ENCODE data around the gene ITPRID2. TPM values are rescaled to one million over a fixed set of nuclear protein-coding genes. Genes with fewer than 3 reads are reported as not detected.
A peak's percentile ranks its signal among the peaks of the same experiment; 100 is the strongest.

The ITPRID2 gene
- total RNA-seq, 2 donors from 2014 or later, result 141 to 323 TPM

GRCh38 chr2:181862583-181863281 is 28.8 kb upstream of the ITPRID2 start:
- Histone ChIP-seq H3K36me3 (no peaks in the 10 kb centered on the region), H3K4me1 (no peaks in the 10 kb centered on the region), H3K4me3 (no peak overlapping the region), H3K9me3 (no peaks in the 10 kb centered on the region), H3K9ac (ENCODE audit: low read depth in 2 of 2, low read length in 2 of 2) (no peak overlapping the region), H3K27ac (no peak overlapping the region), H3K27me3 (no peaks in the 10 kb centered on the region)
- intact Hi-C loops (cut with DNase I), result no loop called here
- DNase-seq, result no peak
- TF ChIP-seq, protein P1, sequence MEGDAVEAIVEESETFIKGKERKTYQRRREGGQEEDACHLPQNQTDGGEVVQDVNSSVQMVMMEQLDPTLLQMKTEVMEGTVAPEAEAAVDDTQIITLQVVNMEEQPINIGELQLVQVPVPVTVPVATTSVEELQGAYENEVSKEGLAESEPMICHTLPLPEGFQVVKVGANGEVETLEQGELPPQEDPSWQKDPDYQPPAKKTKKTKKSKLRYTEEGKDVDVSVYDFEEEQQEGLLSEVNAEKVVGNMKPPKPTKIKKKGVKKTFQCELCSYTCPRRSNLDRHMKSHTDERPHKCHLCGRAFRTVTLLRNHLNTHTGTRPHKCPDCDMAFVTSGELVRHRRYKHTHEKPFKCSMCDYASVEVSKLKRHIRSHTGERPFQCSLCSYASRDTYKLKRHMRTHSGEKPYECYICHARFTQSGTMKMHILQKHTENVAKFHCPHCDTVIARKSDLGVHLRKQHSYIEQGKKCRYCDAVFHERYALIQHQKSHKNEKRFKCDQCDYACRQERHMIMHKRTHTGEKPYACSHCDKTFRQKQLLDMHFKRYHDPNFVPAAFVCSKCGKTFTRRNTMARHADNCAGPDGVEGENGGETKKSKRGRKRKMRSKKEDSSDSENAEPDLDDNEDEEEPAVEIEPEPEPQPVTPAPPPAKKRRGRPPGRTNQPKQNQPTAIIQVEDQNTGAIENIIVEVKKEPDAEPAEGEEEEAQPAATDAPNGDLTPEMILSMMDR (IDR thresholded peaks at IDR 0.05), result no peak

DNA sequence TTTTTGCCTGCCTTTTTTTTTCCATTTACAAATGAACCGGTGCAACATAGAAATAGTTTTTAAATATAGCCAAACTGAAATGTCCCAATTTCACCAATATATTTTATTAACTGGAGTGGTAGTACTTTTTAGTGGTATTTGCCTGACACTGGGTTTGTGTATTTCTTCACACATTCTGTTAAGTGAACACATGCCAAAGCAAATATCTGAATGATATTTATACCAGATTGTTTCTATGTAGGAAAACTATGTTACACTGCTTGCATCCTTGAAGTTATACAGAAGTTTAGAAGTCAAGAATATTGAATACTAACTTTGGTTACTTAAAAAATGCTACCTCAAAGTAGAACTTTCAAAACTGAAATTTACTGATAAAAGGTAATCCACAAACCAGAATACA is 19.4 kb upstream of the ITPRID2 start:
- Histone ChIP-seq H3K9ac (ENCODE audit: low read depth in 2 of 2, low read length in 2 of 2) (no peak overlapping the region), H3K4me1 (no peaks in the 10 kb centered on the region), H3K9me3 (no peaks in the 10 kb centered on the region), H3K4me3 (no peak overlapping the region), H3K36me3 (no peaks in the 10 kb centered on the region), H3K27me3 (no peaks in the 10 kb centered on the region), H3K27ac (no peak overlapping the region)
- TF ChIP-seq, protein P1 (IDR thresholded peaks at IDR 0.05), result no peak
- intact Hi-C loops (cut with DNase I), result no loop called here
- no peak for DNase-seq

GRCh38 chr2:181876614-181877063 is 14.9 kb upstream of the ITPRID2 start:
- no peaks in the 10 kb centered on the region for H3K4me1 ChIP-seq
- H3K9ac ChIP-seq (ENCODE audit: low read depth in 2 of 2, low read length in 2 of 2), result no peak overlapping the region
- H3K36me3 ChIP-seq, result no peaks in the 10 kb centered on the region
- TF ChIP-seq, protein P1 (IDR thresholded peaks at IDR 0.05), result no peak
- no peaks in the 10 kb centered on the region for H3K9me3 ChIP-seq
- intact Hi-C loops (cut with DNase I), result no loop called here
- H3K4me3 ChIP-seq, result no peak overlapping the region
- peak; percentile 69 for DNase-seq
- no peaks in the 10 kb centered on the region for H3K27me3 ChIP-seq
- H3K27ac ChIP-seq, result peak overlapping the region; percentile 36

- H3K9me3 ChIP-seq, result no peaks in the 10 kb centered on the region
- no peaks in the 10 kb centered on the region for H3K27me3 ChIP-seq
- TF ChIP-seq, protein P1 (IDR thresholded peaks at IDR 0.05), result no peak
- no peaks in the 10 kb centered on the region for H3K36me3 ChIP-seq
- intact Hi-C loops (cut with DNase I), result no loop called here
- H3K4me1 ChIP-seq, result no peaks in the 10 kb centered on the region
- H3K9ac ChIP-seq (ENCODE audit: low read depth in 2 of 2, low read length in 2 of 2), result no peak overlapping the region
- H3K27ac ChIP-seq, result peak overlapping the region; percentile 36
- no peak overlapping the region for H3K4me3 ChIP-seq
- DNase-seq, result no peak
Measured at GRCh38 chr2:181877181-181877664, 14.3 kb upstream of the ITPRID2 start.

- Histone ChIP-seq H3K4me3 (no peak overlapping the region), H3K9me3 (no peaks in the 10 kb centered on the region), H3K4me1 (no peaks in the 10 kb centered on the region), H3K36me3 (no peaks in the 10 kb centered on the region), H3K27me3 (no peaks in the 10 kb centered on the region), H3K27ac (no peak overlapping the region), H3K9ac (ENCODE audit: low read depth in 2 of 2, low read length in 2 of 2) (no peak overlapping the region)
- intact Hi-C loops (cut with DNase I), result no loop called here
- TF ChIP-seq, protein P1 (IDR thresholded peaks at IDR 0.05), result no peak
- DNase-seq, result no peak
Measured at GRCh38 chr2:181878448-181878847, 13.1 kb upstream of the ITPRID2 start.
